IMR-90 (cell line): Measurements from ENCODE around the gene CDK5R1.

Source experiments
- BHLHE40 ChIP-seq: fragments of 150-350 bp; IDR thresholded peaks from 2 replicates; pipeline ENCODE4 v1.6.1; 2016; ENCODE audit warnings: mild to moderate bottlenecking, low read depth, low read length
- CEBPB ChIP-seq: IDR thresholded peaks from 2 replicates; pipeline ENCODE4 v1.6.1; 2012; ENCODE audit warnings: low read depth, low read length, improper control_type of control experiment
- CHD1 ChIP-seq: IDR thresholded peaks from 2 replicates; pipeline ENCODE4 v1.6.1; 2012; ENCODE audit warnings: low read depth, low read length, improper control_type of control experiment
- CTCF ChIP-seq: conservative IDR thresholded peaks from 2 replicates; pipeline ENCODE4 v1.5.1; 2012; ENCODE audit warnings: mild to moderate bottlenecking, low read depth, low read length, improper control_type of control experiment
- FOS ChIP-seq: fragments of 150-350 bp; IDR thresholded peaks from 2 replicates; pipeline ENCODE4 v1.6.1; 2016; ENCODE audit warnings: low read depth, low read length
- MAFK ChIP-seq: IDR thresholded peaks from 2 replicates; pipeline ENCODE4 v1.6.1; 2012; ENCODE audit warnings: low read depth, low read length, improper control_type of control experiment
- MAZ ChIP-seq: IDR thresholded peaks from 2 replicates; pipeline ENCODE4 v1.6.1; 2012; ENCODE audit warnings: low read depth, mild to moderate bottlenecking, low read length, improper control_type of control experiment, moderate library complexity, borderline replicate concordance
- NFE2L2 ChIP-seq: fragments of 150-350 bp; IDR thresholded peaks from 2 replicates; pipeline ENCODE4 v1.6.1; 2016; ENCODE audit warnings: low read depth, mild to moderate bottlenecking, low read length
- POLR2A ChIP-seq: IDR thresholded peaks from 2 replicates; pipeline ENCODE4 v1.6.1; 2012; ENCODE audit warnings: mild to moderate bottlenecking, low read depth, low read length
- RAD21 ChIP-seq: IDR thresholded peaks from 2 replicates; pipeline ENCODE4 v1.6.1; 2012; ENCODE audit warnings: low read length, improper control_type of control experiment
- RCOR1 ChIP-seq: IDR thresholded peaks from 2 replicates; pipeline ENCODE4 v1.6.1; 2012; ENCODE audit warnings: mild to moderate bottlenecking, low read length, improper control_type of control experiment; ENCODE audit not compliant: insufficient replicate concordance
- RFX5 ChIP-seq: IDR thresholded peaks from 2 replicates; pipeline ENCODE4 v1.8.0; 2012; ENCODE audit warnings: low read depth, mild to moderate bottlenecking, low read length, moderate library complexity
- SMC3 ChIP-seq: fragments of 150-350 bp; IDR thresholded peaks from 2 replicates; pipeline ENCODE4 v1.6.1; 2016; ENCODE audit warnings: low read depth, mild to moderate bottlenecking, antibody characterized with exemption, low read length, moderate library complexity
- USF2 ChIP-seq: fragments of 150-350 bp; IDR thresholded peaks from 2 replicates; pipeline ENCODE4 v1.6.1; 2017; ENCODE audit warnings: mild to moderate bottlenecking, antibody characterized with exemption, low read length, low read depth

- no peak for TF ChIP-seq CTCF
- no peak for TF ChIP-seq USF2
- no peak for TF ChIP-seq MAFK
- no peak for TF ChIP-seq POLR2A
- no peak for TF ChIP-seq MAZ
- TF ChIP-seq CHD1 = no peak
- no peak for TF ChIP-seq RCOR1
- TF ChIP-seq RAD21 = no peak
- TF ChIP-seq BHLHE40 = no peak
- no peak for TF ChIP-seq SMC3
- no peak for TF ChIP-seq NFE2L2
- no peak for TF ChIP-seq CEBPB
- no peak for TF ChIP-seq FOS
- TF ChIP-seq RFX5 = no peak
Observed at GRCh38 chr17:32504166-32504990, 17.6 kb downstream of the CDK5R1 start.
